K562 treated with DMSO at 1 percent for 48 hours (cell line): Measurements from ENCODE around the gene SPDYE16. TPM values are rescaled to one million over a fixed set of nuclear protein-coding genes. Genes with fewer than 3 reads are reported as not detected.

Experiments used
- total RNA-seq: library from RNA; unstranded; fragments of 300-600 nt; gene quantifications from 2 replicates; pipeline ENCODE4 v1.2.3, GENCODE V29; 2022; ENCODE audit warnings: low replicate concordance; ENCODE audit errors: extremely low read depth

Gene SPDYE16
- total RNA-seq, result not detected in 2 replicates

GRCh38 chr7:76543197-76543596 lies at the start of gene SPDYE16:
TSS of gene SPDYE16 (minus strand) at chr7:76543297. CDS start at chr7:76541459, 1,838 bp downstream.

GRCh38 chr7:76509931-76510877 lies 32.9 kb downstream of the SPDYE16 start, which contains the start of gene UPK3B:
TSS of gene UPK3B (plus strand) at chr7:76510552. CDS start at chr7:76510653, 101 bp downstream.

Other genes with a start within 250 kb of the SPDYE16 start
- 595 TPM in 1 of 2 replicates, not detected in the other for gene HSPB1, start 240.6 kb downstream of the SPDYE16 start, total RNA-seq
- gene YWHAG, start 184.3 kb downstream of the SPDYE16 start, total RNA-seq, result 130 TPM in 1 of 2 replicates, not detected in the other
- not detected in 2 replicates for gene SSC4D, start 133.6 kb downstream of the SPDYE16 start, total RNA-seq
- gene ZP3, start 118.3 kb downstream of the SPDYE16 start, total RNA-seq, result not detected in 2 replicates
- gene DTX2, start 81.6 kb downstream of the SPDYE16 start, total RNA-seq, result not detected in 2 replicates
- gene UPK3B, start 32.7 kb downstream of the SPDYE16 start, total RNA-seq, result not detected in 2 replicates
- gene POMZP3, start 84.0 kb upstream of the SPDYE16 start, total RNA-seq, result not detected in 2 replicates